Spleen (tissue), 11 donors: Measurements from ENCODE around the gene TBC1D2. TPM values are rescaled to one million over a fixed set of nuclear protein-coding genes. Genes with fewer than 3 reads are reported as not detected.

ENCODE experiments used
- DNase-seq: peaks from one replicate; pipeline ENCODE4 v3.0.0-alpha.2; 2020
- H3K27ac ChIP-seq, 8 donors: fragments of 200-600 bp; sonication (generic) in 7 of 8; 1 replicate in 4 of 8; 2 replicates in 4 of 8; pipeline versions ENCODE4 v1.5.0 to v1.8.0; 2016 to 2021; ENCODE audit warnings: inconsistent platforms in 4 of 8, mild to moderate bottlenecking in 4 of 8, moderate library complexity in 1 of 8
- H3K27me3 ChIP-seq, 7 donors: fragments of 200-600 bp; sonication (generic) in 6 of 7; replicated peaks in 1 of 7; 1 replicate in 4 of 7; 2 replicates in 3 of 7; pipeline versions ENCODE4 v1.5.0 to v1.8.0; 2016 to 2021; ENCODE audit warnings: inconsistent platforms in 3 of 7, mild to moderate bottlenecking in 1 of 7
- H3K36me3 ChIP-seq, 6 donors: fragments of 200-600 bp; sonication (generic) in 5 of 6; 1 replicate in 4 of 6; 2 replicates in 2 of 6; pipeline versions ENCODE4 v1.5.0 to v1.8.0; 2016 to 2021; ENCODE audit warnings: inconsistent platforms in 2 of 6
- H3K4me1 ChIP-seq, 6 donors: fragments of 200-600 bp; sonication (generic) in 5 of 6; 1 replicate in 3 of 6; 2 replicates in 3 of 6; pipeline versions ENCODE4 v1.5.0 to v1.8.0; 2016 to 2021; ENCODE audit warnings: inconsistent platforms in 3 of 6
- H3K4me3 ChIP-seq, 8 donors: fragments of 200-600 bp; sonication (generic) in 7 of 8; 1 replicate in 4 of 8; 2 replicates in 4 of 8; pipeline versions ENCODE4 v1.5.0 to v1.8.0; 2016 to 2021; ENCODE audit warnings: inconsistent platforms in 4 of 8, mild to moderate bottlenecking in 4 of 8, moderate library complexity in 2 of 8
- H3K9me3 ChIP-seq, 8 donors: fragments of 200-600 bp; sonication (generic) in 7 of 8; 1 replicate in 4 of 8; 2 replicates in 4 of 8; pipeline versions ENCODE4 v1.5.0 to v1.8.0; 2016 to 2021; ENCODE audit warnings: inconsistent platforms in 4 of 8
- CTCF ChIP-seq, 11 experiments: fragments of 200-600 bp in 7 of 11; fragments of 450-650 bp in 4 of 11; sonication (generic) in 4 of 11; IDR thresholded peaks in 8 of 11; conservative IDR thresholded peaks in 3 of 11; 1 replicate in 7 of 11; 2 replicates in 4 of 11; pipeline versions ENCODE4 v1.4.0 to v1.8.0; 2016 to 2021; ENCODE audit warnings: antibody characterized with exemption in 11 of 11, inconsistent platforms in 4 of 11, mild to moderate bottlenecking in 1 of 11
- POLR2A ChIP-seq, 3 donors: fragments of 450-650 bp; IDR thresholded peaks; one replicate each; pipeline ENCODE4 v1.5.1; 2017; ENCODE audit warnings: antibody characterized with exemption in 3 of 3, mild to moderate bottlenecking in 1 of 3
- POLR2AphosphoS5 ChIP-seq, 3 donors: sonication (generic); formaldehyde crosslinking; IDR thresholded peaks; one replicate each; pipeline ENCODE4 v1.5.1; 2017; ENCODE audit warnings: antibody characterized with exemption in 3 of 3
- WGBS, 5 donors: extraction: QIAGEN DNeasy Blood & Tissue Kit in 3 of 5; methylation state at CpG; one replicate each; pipeline versions ENCODE4 v1.1.5 to v1.1.7; 2013 to 2018; 5-methylcytosine and 5-hydroxymethylcytosine counted together
- intact Hi-C: fragments of 100-400 bp; cut with DNase I; formaldehyde crosslinking; loops from one replicate; pipeline ENCODE4 v1.15.0; 2023; ENCODE audit warnings: low total_unique reads
- polyA plus RNA-seq, 3 donors: library from polyadenylated mRNA; stranded (reverse); fragments of 200-250 nt; gene quantifications; one replicate each; pipeline ENCODE4 v1.2.1, GENCODE V29; 2013
- total RNA-seq, 7 donors: library from RNA; depleted of rRNA in 3 of 7; stranded (reverse); fragments of >200 nt in 3 of 7; fragmentation: NEBNext Ultra II Directional in 4 of 7; extraction: Animal tissue kit (Norgen Biotek cat#: 25700) in 4 of 7; gene quantifications; one replicate each; pipeline versions ENCODE4 v1.1.0 to v1.2.1, GENCODE V29; 2016 to 2021
- donor health status: healthy with polysubstance abuse.
- donor health status: DM: no; HTN: no; CAD: no; lungs with moderate emphysema.
- donor health status: DM: no; HTN: no; CAD: no.
- donor health status: Bipolar disorder and iron deficiency.
- donor health status: healthy.
- donor health status: DM: no; HTN: no; CAD: no.
- donor health status: DM: yes; HTN: yes; CAD: no.

The TBC1D2 gene
- total and polyA plus RNA-seq, 10 donors = 2.7 to 27.2 (median 12.4) TPM

- H3K27ac ChIP-seq = no peak overlapping the region
These were observed 55.9 kb downstream of the TBC1D2 start for GRCh38 chr9:98199388-98200033.

GRCh38 chr9:98195671-98196070 lies 59.8 kb downstream of the TBC1D2 start:
- H3K27ac ChIP-seq = no peak overlapping the region
- H3K27me3 ChIP-seq = no peaks in the 10 kb centered on the region
- 78 to 96% (median 90%) methylated on average over 4 of the region's 4 CpGs for WGBS, 5 donors
- no peak for DNase-seq
- intact Hi-C loops = loop anchor here (10.0 kb wide), 1 partner anchor 121 kb away; no protein-coding TSS in a partner anchor
- H3K4me1 ChIP-seq = peaks cover 2 to 28% (median 21%) of the 10 kb centered on the region in 6 donors
- H3K4me3 ChIP-seq = no peak overlapping the region
- H3K9me3 ChIP-seq = no peaks in the 10 kb centered on the region
- H3K36me3 ChIP-seq = peaks cover 0 to 40% (median 0%) of the 10 kb centered on the region in 6 donors
- TF ChIP-seq POLR2AphosphoS5 (IDR thresholded peaks at IDR 0.05) = no peak
- TF ChIP-seq CTCF (IDR thresholded peaks at IDR 0.05 in 8 of 11, conservative IDR thresholded peaks at IDR 0.05 in 3 of 11) = no peak
- no peak for TF ChIP-seq POLR2A (IDR thresholded peaks at IDR 0.05)

More at GRCh38 chr9:98199388-98200033, 55.9 kb downstream of the TBC1D2 start:
- Histone ChIP-seq H3K27me3 (no peaks in the 10 kb centered on the region), H3K9me3 (no peaks in the 10 kb centered on the region), H3K4me3 (no peak overlapping the region), H3K36me3 (peaks cover 0 to 78% (median 0%) of the 10 kb centered on the region in 6 donors), H3K4me1 (no peaks in the 10 kb centered on the region)
- no peak for TF ChIP-seq POLR2AphosphoS5 (IDR thresholded peaks at IDR 0.05)
- no peak for TF ChIP-seq CTCF (IDR thresholded peaks at IDR 0.05 in 8 of 11, conservative IDR thresholded peaks at IDR 0.05 in 3 of 11)
- TF ChIP-seq POLR2A (IDR thresholded peaks at IDR 0.05) = no peak
- WGBS, 5 donors = 80 to 91% (median 89%) methylated on average over 14 to 20 of the region's 20 CpGs
- DNase-seq = no peak
- intact Hi-C loops = loop anchor here (10.0 kb wide), 2 partner anchors 55 to 125 kb away; partner anchors contain the start of gene TBC1D2

GRCh38 chr9:98193336-98193944 lies 62.0 kb downstream of the TBC1D2 start:
- Histone ChIP-seq H3K36me3 (peaks cover 0 to 18% (median 0%) of the 10 kb centered on the region in 6 donors), H3K27me3 (no peaks in the 10 kb centered on the region), H3K4me3 (peak overlapping the region; percentile 49 to 83 (median 73)), H3K4me1 (peaks cover 2 to 35% (median 21%) of the 10 kb centered on the region in 6 donors), H3K27ac (peak overlapping the region in 7 of 8 donors; percentile 47 to 85 (median 77)), H3K9me3 (no peaks in the 10 kb centered on the region)
- DNase-seq = no peak
- WGBS, 5 donors = 43 to 65% (median 58%) methylated on average over 8 of the region's 8 CpGs
- intact Hi-C loops = loop anchor here (10.0 kb wide), 1 partner anchor 119 kb away; no protein-coding TSS in a partner anchor
- no peak for TF ChIP-seq POLR2A (IDR thresholded peaks at IDR 0.05)
- no peak for TF ChIP-seq CTCF (IDR thresholded peaks at IDR 0.05 in 8 of 11, conservative IDR thresholded peaks at IDR 0.05 in 3 of 11)
- no peak for TF ChIP-seq POLR2AphosphoS5 (IDR thresholded peaks at IDR 0.05)
